ENCODE data around the gene SLC66A3.

The SLC66A3 gene

DNA sequence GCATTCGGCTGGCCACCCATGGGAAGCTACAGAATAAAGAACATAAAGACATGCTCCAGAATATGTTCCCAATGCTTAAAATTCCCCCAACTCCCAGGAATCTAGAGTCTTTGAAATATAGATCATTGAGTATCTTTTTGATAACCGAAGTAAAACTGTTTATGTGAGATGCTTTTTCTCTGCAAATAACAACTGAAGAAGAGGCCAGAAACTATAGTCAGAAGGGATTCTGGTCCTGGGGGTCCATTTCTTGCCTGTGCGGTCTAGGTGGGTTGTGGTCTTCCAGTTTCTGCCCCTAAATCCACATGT lies 30.6 kb upstream of the SLC66A3 start:
- no peak for DNase-seq (ENCODE audit: low read depth)
- H3K4me3 ChIP-seq (ENCODE audit: low read length), result no peak overlapping the region
- H3K4me1 ChIP-seq (ENCODE audit: control insufficient read depth, insufficient read depth, low read length), result no peaks in the 10 kb centered on the region
- H3K36me3 ChIP-seq (ENCODE audit: control insufficient read depth, insufficient read depth, low read length, severe bottlenecking), result no peaks in the 10 kb centered on the region
- H3K9me3 ChIP-seq (ENCODE audit: control insufficient read depth, low read length), result no peaks in the 10 kb centered on the region
- H3K9ac ChIP-seq (ENCODE audit: low read length), result no peak overlapping the region
- H3K27me3 ChIP-seq (replicated peaks; ENCODE audit: control insufficient read depth, insufficient read depth, low read length), result no peaks in the 10 kb centered on the region

DNA sequence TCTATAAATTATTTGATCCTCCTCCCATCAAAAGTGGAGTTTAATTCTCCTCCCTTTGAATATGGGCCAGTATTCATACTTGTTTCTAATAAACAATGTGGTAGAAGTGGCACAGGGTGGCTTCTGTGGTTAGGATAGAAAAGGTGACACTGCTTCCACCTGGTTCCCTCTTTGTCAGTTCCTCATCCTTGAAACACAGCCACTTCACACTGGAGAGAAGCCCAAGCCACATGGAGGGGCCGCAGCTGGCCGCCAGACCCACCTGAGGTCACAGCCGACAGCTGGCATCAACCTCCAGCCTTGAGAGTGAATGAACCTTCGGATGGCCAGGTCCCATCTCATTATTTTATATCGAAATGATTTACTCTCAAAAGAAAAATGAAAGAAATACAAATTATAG lies 27.5 kb upstream of the SLC66A3 start:
- H3K27me3 ChIP-seq (replicated peaks; ENCODE audit: control insufficient read depth, insufficient read depth, low read length), result peaks cover 3% of the 10 kb centered on the region
- no peaks in the 10 kb centered on the region for H3K9me3 ChIP-seq (ENCODE audit: control insufficient read depth, low read length)
- no peaks in the 10 kb centered on the region for H3K36me3 ChIP-seq (ENCODE audit: control insufficient read depth, insufficient read depth, low read length, severe bottlenecking)
- no peak overlapping the region for H3K9ac ChIP-seq (ENCODE audit: low read length)
- peaks cover 2% of the 10 kb centered on the region for H3K4me1 ChIP-seq (ENCODE audit: control insufficient read depth, insufficient read depth, low read length)
- no peak overlapping the region for H3K4me3 ChIP-seq (ENCODE audit: low read length)
- no peak for DNase-seq (ENCODE audit: low read depth)

DNA sequence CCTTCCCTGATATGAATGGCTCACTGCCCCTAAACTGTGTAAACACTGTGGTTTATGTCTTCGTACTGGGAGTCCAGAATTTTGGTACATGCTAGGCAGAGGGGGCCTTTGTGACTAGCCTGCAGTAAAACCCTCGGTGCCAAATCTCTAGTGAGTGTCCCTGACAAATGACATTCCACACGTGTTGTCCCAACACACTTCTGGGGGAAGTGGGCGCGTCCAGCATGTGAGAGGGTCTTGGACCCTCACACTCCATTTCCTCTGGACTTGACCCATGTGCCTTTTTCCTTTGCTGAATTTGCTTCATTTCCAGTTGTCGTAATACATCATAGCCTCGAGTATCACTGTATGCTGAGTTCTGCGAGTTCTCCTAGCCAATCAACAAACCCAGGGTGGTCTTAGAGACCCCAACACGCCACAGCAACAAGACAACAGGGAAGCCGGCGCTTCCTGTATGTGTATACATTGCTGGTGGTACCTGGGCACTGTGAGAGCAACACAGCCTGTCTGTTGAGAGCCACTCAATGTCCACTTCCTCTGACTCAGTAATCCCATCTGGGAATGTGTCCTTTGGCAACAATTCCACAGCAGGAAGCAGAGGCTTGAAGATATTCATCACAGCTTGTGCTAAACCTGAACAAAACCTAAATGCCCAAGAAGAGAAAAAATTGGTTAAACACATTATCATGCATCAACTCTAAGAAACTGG lies 26.9 kb upstream of the SLC66A3 start:
- Histone ChIP-seq H3K9ac (ENCODE audit: low read length) (no peak overlapping the region), H3K36me3 (ENCODE audit: control insufficient read depth, insufficient read depth, low read length, severe bottlenecking) (no peaks in the 10 kb centered on the region), H3K27me3 (replicated peaks; ENCODE audit: control insufficient read depth, insufficient read depth, low read length) (peaks cover 3% of the 10 kb centered on the region), H3K4me1 (ENCODE audit: control insufficient read depth, insufficient read depth, low read length) (peaks cover 8% of the 10 kb centered on the region), H3K4me3 (ENCODE audit: low read length) (no peak overlapping the region), H3K9me3 (ENCODE audit: control insufficient read depth, low read length) (no peaks in the 10 kb centered on the region)
- peak; percentile 22 for DNase-seq (ENCODE audit: low read depth)

DNA sequence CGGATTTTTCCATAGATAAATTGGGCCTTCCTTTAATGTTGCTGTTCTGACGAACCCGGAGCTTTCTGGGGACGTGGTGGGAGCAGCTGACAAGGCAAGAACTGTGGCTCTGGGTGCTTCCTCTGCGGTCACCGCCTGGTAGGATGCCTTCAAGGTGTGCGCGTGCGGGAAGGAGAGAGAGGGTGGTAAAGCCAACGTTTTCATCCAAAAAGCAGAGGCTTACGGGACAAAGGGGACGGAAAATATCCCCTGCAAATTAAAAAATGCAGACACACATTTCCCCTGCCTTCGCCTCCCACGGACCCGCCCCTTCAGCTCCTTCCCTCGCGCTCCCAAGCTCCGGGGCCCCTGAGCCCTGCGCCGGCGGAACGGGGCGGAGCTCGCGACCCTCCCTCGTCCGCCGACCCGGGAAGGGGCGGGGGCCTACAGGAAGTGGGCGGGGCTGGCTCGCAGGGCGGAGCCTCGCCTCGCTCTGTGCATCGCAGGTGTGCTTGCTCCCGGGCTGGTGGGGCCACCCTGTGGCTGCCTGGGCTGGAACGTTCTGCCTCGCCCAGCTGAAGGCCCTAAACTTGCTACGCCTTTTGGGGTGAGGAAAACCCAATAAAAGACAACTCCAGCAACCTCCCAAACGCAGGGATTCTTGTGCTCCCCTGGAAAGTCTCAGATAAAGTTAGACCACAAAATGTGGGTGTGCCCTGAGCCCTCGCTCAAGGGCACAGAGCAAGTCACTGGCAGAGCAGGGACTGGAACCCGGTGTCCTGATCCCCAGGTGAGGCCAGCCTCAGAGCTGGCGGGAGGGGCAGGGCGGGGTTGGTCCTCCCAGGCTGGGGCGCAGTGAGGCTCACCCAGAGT lies 25.4 kb upstream of the SLC66A3 start:
- Histone ChIP-seq H3K9me3 (ENCODE audit: control insufficient read depth, low read length) (no peaks in the 10 kb centered on the region), H3K27me3 (replicated peaks; ENCODE audit: control insufficient read depth, insufficient read depth, low read length) (peaks cover 13% of the 10 kb centered on the region), H3K9ac (ENCODE audit: low read length) (no peak overlapping the region), H3K4me1 (ENCODE audit: control insufficient read depth, insufficient read depth, low read length) (peaks cover 11% of the 10 kb centered on the region), H3K36me3 (ENCODE audit: control insufficient read depth, insufficient read depth, low read length, severe bottlenecking) (no peaks in the 10 kb centered on the region), H3K4me3 (ENCODE audit: low read length) (peak overlapping the region; percentile 45)
- no peak for DNase-seq (ENCODE audit: low read depth)

DNA sequence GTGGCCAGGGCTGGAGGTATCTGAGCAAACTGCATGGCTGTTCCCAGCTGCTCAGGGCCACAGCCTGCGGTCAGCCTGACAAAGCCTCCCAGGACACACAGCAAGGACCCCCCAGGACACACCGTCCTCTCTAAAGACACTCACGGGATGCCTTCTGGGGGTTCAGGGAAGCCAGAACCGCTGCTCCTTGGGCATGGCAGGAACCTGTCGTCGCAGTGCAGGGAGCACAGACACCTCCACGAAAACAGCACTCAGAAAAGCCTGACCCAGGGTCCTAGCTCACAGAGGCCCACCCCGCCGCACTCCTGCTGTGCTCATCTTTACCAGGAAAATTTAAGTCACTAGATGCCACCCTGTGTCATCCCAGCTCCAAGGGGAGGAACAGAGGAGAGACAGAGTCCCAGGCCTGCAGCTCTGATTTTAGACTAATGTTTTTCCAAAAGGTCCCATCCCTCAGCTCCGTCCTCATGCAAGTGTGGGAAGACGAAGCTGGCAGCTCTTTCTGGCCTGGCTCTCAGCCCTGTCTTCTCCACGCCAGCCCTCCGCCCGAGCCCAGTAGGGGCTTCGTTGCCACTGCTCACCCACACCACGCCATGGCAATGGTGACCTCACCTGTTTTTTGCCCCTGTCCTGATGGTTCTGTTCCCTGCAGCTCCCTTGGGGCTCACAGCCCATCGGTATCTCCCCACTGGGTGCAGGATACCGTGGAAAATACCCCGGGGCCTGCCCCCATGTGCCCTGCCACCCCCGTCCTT lies 23.9 kb upstream of the SLC66A3 start:
- Histone ChIP-seq H3K27me3 (replicated peaks; ENCODE audit: control insufficient read depth, insufficient read depth, low read length) (peaks cover 18% of the 10 kb centered on the region), H3K4me1 (ENCODE audit: control insufficient read depth, insufficient read depth, low read length) (peaks cover 11% of the 10 kb centered on the region), H3K4me3 (ENCODE audit: low read length) (no peak overlapping the region), H3K9ac (ENCODE audit: low read length) (no peak overlapping the region), H3K36me3 (ENCODE audit: control insufficient read depth, insufficient read depth, low read length, severe bottlenecking) (no peaks in the 10 kb centered on the region), H3K9me3 (ENCODE audit: control insufficient read depth, low read length) (no peaks in the 10 kb centered on the region)
- DNase-seq (ENCODE audit: low read depth), result no peak

DNA sequence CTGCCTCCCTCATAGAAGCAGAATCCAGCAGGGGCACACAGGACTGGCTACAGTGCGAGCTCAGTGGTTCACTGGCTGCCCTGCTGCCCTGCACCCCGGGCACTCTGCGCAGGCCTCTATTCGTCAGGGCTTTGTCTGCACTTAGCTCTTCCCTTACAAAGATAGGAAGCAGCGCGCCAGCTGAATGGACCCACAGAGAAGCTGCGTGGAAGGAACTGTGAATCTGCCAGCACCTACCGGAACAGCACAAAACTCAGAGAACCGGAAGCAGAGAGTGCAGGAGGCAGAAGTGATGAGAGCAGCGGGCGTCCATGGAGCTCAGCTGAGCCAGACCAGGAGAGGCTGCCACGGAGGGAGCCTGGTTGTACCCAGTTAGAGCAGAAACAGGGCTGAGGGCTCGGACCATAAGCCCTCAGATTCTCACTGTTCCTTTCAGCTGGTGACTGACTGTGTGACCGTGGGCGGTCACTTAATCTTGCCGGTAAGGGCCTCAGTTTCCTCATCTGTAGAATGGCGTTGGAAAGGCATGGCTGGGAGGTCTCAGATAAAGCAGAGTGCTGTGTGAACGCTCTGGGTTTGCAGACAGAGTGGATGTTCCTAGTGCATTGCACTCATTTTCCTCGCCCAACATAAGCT lies 23.1 kb upstream of the SLC66A3 start:
- H3K9me3 ChIP-seq (ENCODE audit: control insufficient read depth, low read length), result no peaks in the 10 kb centered on the region
- no peak for DNase-seq (ENCODE audit: low read depth)
- peaks cover 23% of the 10 kb centered on the region for H3K27me3 ChIP-seq (replicated peaks; ENCODE audit: control insufficient read depth, insufficient read depth, low read length)
- no peaks in the 10 kb centered on the region for H3K36me3 ChIP-seq (ENCODE audit: control insufficient read depth, insufficient read depth, low read length, severe bottlenecking)
- peaks cover 11% of the 10 kb centered on the region for H3K4me1 ChIP-seq (ENCODE audit: control insufficient read depth, insufficient read depth, low read length)
- H3K4me3 ChIP-seq (ENCODE audit: low read length), result peak overlapping the region; percentile 81
- H3K9ac ChIP-seq (ENCODE audit: low read length), result no peak overlapping the region

DNA sequence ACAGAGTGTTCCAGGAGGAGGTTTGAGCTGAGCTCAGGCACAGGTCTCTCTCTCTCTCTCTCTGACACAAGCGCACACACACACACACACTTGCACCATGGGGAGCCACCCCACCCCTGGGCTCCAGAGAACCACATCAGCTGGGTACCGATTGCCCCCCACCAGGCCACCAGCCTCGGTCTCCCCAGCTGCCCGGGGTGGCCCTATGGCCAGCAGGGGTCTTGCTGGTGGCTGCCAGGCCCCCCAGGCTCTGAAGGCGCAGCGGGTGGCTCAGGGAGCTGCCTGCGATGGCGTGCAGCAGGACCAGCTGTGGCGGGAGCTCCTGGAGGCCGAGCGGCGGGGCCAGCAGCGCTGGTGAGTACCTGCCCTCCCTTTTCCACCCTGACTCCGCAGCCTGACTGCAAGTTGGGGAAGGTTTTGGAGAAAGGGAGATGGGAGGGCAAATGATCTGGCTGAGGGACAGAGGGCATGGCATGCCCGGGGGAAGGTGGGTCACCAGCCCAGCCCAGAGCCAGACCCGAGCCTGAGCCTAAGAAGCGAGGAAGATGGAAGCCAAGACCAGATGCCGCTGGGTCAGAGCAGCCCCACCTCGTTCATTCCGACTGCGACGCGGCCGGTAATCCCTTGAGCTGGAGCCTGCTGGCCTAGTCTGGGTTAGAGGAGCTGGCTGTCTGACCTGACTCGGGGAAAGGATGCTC lies 21.9 kb upstream of the SLC66A3 start:
- DNase-seq (ENCODE audit: low read depth), result peak; percentile 15
- Histone ChIP-seq H3K4me3 (ENCODE audit: low read length) (peak overlapping the region; percentile 81), H3K27me3 (replicated peaks; ENCODE audit: control insufficient read depth, insufficient read depth, low read length) (peaks cover 23% of the 10 kb centered on the region), H3K4me1 (ENCODE audit: control insufficient read depth, insufficient read depth, low read length) (peaks cover 11% of the 10 kb centered on the region), H3K9me3 (ENCODE audit: control insufficient read depth, low read length) (no peaks in the 10 kb centered on the region), H3K9ac (ENCODE audit: low read length) (peak overlapping the region; percentile 63), H3K36me3 (ENCODE audit: control insufficient read depth, insufficient read depth, low read length, severe bottlenecking) (no peaks in the 10 kb centered on the region)

DNA sequence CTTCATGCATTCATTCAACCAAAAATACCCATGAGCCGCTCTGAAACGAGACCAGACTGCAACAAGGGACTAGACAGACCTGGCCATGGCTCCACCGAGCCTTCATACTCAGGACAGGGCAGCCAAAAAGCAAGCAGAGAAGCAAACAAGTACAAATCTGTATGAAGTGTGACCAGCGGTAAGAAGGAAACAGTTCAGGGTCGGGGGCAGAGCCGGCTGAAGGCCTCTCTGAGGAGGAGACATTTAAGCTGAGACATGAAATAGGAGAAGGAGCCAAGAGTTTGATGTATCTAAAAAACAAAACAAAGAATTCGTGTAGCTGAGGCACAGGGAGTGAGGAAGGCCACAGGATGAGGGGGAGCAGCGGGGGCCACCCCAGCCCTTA lies 21.3 kb upstream of the SLC66A3 start:
- H3K9ac ChIP-seq (ENCODE audit: low read length), result no peak overlapping the region
- no peak overlapping the region for H3K4me3 ChIP-seq (ENCODE audit: low read length)
- no peak for DNase-seq (ENCODE audit: low read depth)
- H3K9me3 ChIP-seq (ENCODE audit: control insufficient read depth, low read length), result no peaks in the 10 kb centered on the region
- H3K27me3 ChIP-seq (replicated peaks; ENCODE audit: control insufficient read depth, insufficient read depth, low read length), result peaks cover 23% of the 10 kb centered on the region
- peaks cover 11% of the 10 kb centered on the region for H3K4me1 ChIP-seq (ENCODE audit: control insufficient read depth, insufficient read depth, low read length)
- no peaks in the 10 kb centered on the region for H3K36me3 ChIP-seq (ENCODE audit: control insufficient read depth, insufficient read depth, low read length, severe bottlenecking)

DNA sequence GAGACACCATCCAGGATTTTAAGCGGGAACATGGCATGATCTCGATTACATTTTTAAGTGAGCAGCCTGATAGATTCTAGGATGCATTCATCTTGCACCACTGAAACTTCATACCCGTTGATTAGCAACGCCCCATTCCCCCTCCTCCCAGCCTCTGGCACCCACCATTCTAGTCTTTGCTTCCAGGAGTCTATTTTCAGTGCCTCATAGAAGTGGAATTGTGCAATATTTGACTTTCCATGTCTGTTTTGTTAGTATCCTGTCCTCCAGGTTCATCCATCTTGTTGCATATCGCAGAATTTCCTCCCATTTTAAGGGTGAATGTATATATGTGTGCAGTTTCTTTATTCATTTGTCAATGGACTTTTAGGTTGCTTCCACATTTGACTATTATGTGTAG lies 20.9 kb upstream of the SLC66A3 start:
- H3K4me3 ChIP-seq (ENCODE audit: low read length), result no peak overlapping the region
- H3K9ac ChIP-seq (ENCODE audit: low read length), result no peak overlapping the region
- no peaks in the 10 kb centered on the region for H3K36me3 ChIP-seq (ENCODE audit: control insufficient read depth, insufficient read depth, low read length, severe bottlenecking)
- H3K4me1 ChIP-seq (ENCODE audit: control insufficient read depth, insufficient read depth, low read length), result peaks cover 11% of the 10 kb centered on the region
- no peaks in the 10 kb centered on the region for H3K9me3 ChIP-seq (ENCODE audit: control insufficient read depth, low read length)
- H3K27me3 ChIP-seq (replicated peaks; ENCODE audit: control insufficient read depth, insufficient read depth, low read length), result peaks cover 23% of the 10 kb centered on the region
- DNase-seq (ENCODE audit: low read depth), result no peak

DNA sequence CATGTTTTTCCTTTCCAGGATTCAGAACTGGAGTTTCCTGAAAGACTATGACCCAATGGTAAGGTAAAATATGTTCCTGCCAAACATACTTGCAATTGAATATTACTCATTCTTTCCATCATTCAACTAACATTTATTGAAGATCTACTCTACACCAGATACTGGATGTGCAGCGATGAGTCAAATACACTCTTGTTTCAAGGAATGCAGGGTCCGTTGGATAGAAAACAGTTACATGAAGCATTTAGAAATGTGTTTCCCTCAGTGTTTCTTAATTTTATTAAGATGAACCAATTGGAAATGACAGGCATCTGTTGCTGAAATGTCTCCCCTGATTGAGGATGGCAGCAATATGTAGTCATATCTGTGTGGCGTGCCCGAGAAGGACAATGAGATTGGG lies 14.8 kb upstream of the SLC66A3 start:
- peaks cover 6% of the 10 kb centered on the region for H3K4me1 ChIP-seq (ENCODE audit: control insufficient read depth, insufficient read depth, low read length)
- peaks cover 34% of the 10 kb centered on the region for H3K27me3 ChIP-seq (replicated peaks; ENCODE audit: control insufficient read depth, insufficient read depth, low read length)
- H3K4me3 ChIP-seq (ENCODE audit: low read length), result no peak overlapping the region
- peaks cover 1% of the 10 kb centered on the region for H3K9me3 ChIP-seq (ENCODE audit: control insufficient read depth, low read length)
- no peak overlapping the region for H3K9ac ChIP-seq (ENCODE audit: low read length)
- peak; percentile 47 for DNase-seq (ENCODE audit: low read depth)
- no peaks in the 10 kb centered on the region for H3K36me3 ChIP-seq (ENCODE audit: control insufficient read depth, insufficient read depth, low read length, severe bottlenecking)
